HFFc6 (cell line): Measurements from ENCODE around the gene DGKA. TPM values are rescaled to one million over a fixed set of nuclear protein-coding genes. Genes with fewer than 3 reads are reported as not detected.

Experiments used
- DNase-seq: peaks from one replicate; pipeline ENCODE4 v3.0.0-alpha.2; 2018
- H3K27ac Mint-ChIP-seq: 2 replicates; pipeline ENCODE4 v1.8.0; 2020; ENCODE audit warnings: mild to moderate bottlenecking, mixed read lengths
- H3K27me3 Mint-ChIP-seq: 2 replicates; pipeline ENCODE4 v1.8.0; 2021; ENCODE audit warnings: mild to moderate bottlenecking, moderate library complexity, mixed read lengths; ENCODE audit not compliant: insufficient read depth
- H3K36me3 Mint-ChIP-seq: 2 replicates; pipeline ENCODE4 v1.8.0; 2021; ENCODE audit warnings: low read depth, mixed read lengths
- H3K4me1 Mint-ChIP-seq: 2 replicates; pipeline ENCODE4 v1.8.0; 2020; ENCODE audit warnings: low read depth, mixed read lengths
- H3K4me3 Mint-ChIP-seq: 2 replicates; pipeline ENCODE4 v1.8.0; 2020; ENCODE audit warnings: mild to moderate bottlenecking, moderate library complexity, mixed read lengths
- H3K9me3 Mint-ChIP-seq: 2 replicates; pipeline ENCODE4 v1.8.0; 2020; ENCODE audit warnings: mild to moderate bottlenecking, mixed read lengths
- total RNA-seq, 6 experiments: library from RNA; stranded (reverse); fragmentation: NEBNext Ultra II Directional; extraction: Animal tissue kit (Norgen Biotek cat#: 25700); gene quantifications; 2 replicates in 1 of 6; 3 replicates in 5 of 6; pipeline ENCODE4 v1.2.3, GENCODE V29; 2021
- TF ChIP-seq, protein P1 (sequence below): fragments of 200-600 bp; sonication (generic); IDR thresholded peaks from 2 replicates; pipeline ENCODE4 v1.5.0; 2021; ENCODE audit warnings: antibody characterized with exemption, mild to moderate bottlenecking

DGKA gene
- total RNA-seq, 6 experiments from 2014 or later: 67.1 to 87.4 (median 79.6) TPM

DNA sequence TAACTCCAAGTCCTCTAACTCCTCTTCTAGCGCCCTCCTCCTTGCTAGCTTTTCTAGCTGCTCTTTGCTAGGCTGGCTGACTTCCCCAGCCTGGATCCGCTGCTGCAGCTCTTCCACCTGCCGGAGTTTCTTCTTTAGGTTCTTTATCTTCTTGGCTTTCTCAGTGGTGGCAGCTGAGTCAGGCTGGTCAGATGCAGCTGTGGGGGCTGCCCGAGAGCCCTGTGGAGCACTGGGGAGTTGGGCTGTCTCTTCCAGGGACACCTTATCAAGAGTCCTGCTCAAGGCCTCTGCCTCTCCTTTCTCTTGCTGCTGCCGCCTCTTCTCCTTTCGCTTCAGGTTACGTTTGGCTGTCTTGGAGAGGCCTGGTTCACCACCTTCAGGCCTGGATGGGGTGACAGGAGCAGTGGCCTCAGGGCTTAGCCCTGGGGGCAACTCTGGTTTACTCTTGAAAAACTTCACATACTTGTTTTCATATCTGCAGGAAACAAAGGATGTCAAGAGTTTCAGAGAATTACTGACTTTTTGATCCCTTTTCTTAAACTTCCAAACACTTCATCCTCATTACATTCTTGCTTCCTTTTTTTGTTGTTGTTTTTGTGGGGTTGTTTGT lies 29.0 kb upstream of the DGKA start:
- TF ChIP-seq, protein P1, sequence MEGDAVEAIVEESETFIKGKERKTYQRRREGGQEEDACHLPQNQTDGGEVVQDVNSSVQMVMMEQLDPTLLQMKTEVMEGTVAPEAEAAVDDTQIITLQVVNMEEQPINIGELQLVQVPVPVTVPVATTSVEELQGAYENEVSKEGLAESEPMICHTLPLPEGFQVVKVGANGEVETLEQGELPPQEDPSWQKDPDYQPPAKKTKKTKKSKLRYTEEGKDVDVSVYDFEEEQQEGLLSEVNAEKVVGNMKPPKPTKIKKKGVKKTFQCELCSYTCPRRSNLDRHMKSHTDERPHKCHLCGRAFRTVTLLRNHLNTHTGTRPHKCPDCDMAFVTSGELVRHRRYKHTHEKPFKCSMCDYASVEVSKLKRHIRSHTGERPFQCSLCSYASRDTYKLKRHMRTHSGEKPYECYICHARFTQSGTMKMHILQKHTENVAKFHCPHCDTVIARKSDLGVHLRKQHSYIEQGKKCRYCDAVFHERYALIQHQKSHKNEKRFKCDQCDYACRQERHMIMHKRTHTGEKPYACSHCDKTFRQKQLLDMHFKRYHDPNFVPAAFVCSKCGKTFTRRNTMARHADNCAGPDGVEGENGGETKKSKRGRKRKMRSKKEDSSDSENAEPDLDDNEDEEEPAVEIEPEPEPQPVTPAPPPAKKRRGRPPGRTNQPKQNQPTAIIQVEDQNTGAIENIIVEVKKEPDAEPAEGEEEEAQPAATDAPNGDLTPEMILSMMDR: no peak
- no peak overlapping the region for H3K27ac Mint-ChIP-seq
- peaks cover 13% of the 10 kb centered on the region for H3K4me1 Mint-ChIP-seq
- peaks cover 13% of the 10 kb centered on the region; the same call in 1 of the 2 replicates for H3K36me3 Mint-ChIP-seq
- peaks cover 6% of the 10 kb centered on the region for H3K27me3 Mint-ChIP-seq
- no peak overlapping the region for H3K4me3 Mint-ChIP-seq
- H3K9me3 Mint-ChIP-seq: no peaks in the 10 kb centered on the region
- DNase-seq: no peak

DNA sequence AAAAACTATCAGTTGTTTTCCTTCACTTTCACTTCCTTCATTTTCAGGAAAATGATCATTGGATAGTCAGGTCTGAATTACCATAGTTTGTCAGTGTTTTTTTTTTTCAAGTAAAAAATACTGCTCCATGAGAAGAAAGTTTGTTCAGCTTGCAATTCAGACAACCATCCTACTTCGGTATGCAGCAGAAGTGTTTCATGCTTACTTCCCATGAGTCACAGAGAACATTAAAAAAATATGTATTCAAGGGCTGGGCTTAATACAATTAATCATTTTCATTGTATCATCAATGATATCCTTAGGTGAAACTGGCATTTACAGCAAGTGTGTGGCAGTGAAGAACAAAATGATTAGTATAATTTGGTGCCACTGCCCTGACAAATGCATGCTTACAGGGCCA lies 24.9 kb upstream of the DGKA start:
- Mint-ChIP-seq H3K36me3 (peaks cover 13% of the 10 kb centered on the region; the same call in 1 of the 2 replicates), H3K27ac (peak overlapping the region; percentile 36; the same call in 1 of the 2 replicates), H3K4me1 (peaks cover 20% of the 10 kb centered on the region), H3K9me3 (no peaks in the 10 kb centered on the region), H3K4me3 (no peak overlapping the region), H3K27me3 (peaks cover 6% of the 10 kb centered on the region)
- TF ChIP-seq, protein P1: no peak
- DNase-seq: peak; percentile 50

DNA sequence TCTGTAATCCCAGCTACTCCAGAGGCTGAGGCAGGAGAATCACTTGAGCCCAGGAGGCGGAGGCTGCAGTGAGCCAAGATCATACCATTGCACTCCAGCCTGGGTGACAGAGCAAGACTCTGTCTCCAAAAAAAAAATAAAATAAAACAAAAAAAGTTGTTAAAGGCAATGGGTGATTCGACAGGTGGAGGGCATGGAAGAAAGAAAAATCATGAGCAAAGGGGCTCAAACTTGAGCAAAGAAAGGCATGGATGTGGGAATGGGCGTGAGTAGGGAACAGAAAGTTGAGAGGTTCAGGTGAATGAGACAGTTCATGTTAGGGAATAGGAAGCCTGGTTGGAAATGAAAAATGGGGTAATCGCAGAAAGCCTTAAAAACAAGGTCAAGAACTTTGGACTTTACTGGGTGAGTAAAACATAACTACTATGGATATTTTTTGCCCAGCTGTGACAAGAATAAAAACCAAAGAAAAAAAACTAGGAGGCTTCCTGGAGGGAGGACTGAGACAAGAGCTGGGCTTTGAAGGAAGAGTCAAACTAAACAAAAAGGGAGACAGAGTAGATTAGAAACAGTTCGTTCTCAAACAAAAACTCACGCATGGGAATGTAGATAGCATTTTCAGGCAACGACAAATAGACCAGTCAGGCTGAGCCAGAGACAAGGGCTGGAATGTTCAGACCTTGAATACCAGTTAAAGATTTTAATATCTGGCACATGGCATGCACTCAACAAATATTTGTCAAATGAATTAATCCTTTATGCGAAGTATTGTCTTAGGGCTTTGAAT lies 22.0 kb upstream of the DGKA start:
- Mint-ChIP-seq H3K4me1 (peaks cover 21% of the 10 kb centered on the region), H3K27ac (peak overlapping the region; percentile 79), H3K36me3 (peaks cover 12% of the 10 kb centered on the region), H3K4me3 (peak overlapping the region; percentile 55), H3K9me3 (no peaks in the 10 kb centered on the region), H3K27me3 (no peaks in the 10 kb centered on the region)
- TF ChIP-seq, protein P1: no peak
- DNase-seq: no peak

DNA sequence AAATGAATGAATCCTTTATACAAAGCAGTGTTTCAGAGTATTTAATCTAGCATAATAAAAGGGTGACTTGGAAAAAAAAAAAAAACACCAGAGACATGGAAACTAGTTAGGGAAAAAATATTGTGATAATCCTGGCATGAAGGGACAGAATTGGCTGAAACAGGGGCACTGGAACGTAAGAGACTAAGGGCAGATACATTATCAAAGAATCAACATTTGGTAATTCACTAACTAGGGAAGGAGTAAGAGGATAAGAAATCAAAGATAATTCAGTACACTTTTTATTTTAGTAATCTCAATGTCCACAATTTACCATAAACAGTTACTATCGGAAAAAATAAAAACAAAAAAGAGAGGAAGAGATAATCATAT lies 21.5 kb upstream of the DGKA start:
- no peaks in the 10 kb centered on the region for H3K9me3 Mint-ChIP-seq
- H3K27ac Mint-ChIP-seq: peak overlapping the region; percentile 79
- peaks cover 16% of the 10 kb centered on the region for H3K36me3 Mint-ChIP-seq
- no peak overlapping the region for H3K4me3 Mint-ChIP-seq
- H3K27me3 Mint-ChIP-seq: no peaks in the 10 kb centered on the region
- DNase-seq: no peak
- TF ChIP-seq, protein P1: no peak
- peaks cover 27% of the 10 kb centered on the region for H3K4me1 Mint-ChIP-seq

DNA sequence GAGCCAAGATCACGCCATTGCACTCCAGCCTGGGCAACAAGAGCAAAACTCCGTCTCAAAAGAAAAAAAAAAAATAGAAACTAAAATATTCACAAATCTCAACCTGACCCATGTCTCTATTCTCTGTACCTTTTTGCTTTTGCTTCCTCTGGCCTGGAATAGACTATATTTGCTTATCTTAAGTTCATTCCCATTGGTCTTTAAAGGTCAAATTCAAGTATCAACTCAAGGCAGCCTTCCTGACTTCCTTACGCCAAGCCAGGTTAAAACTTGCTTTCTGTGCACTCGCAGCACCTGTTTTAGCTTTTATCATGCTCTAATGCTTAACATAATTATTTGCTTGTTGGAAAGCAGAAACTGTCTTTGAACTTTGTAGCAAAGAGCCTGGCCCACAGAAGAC lies 18.1 kb upstream of the DGKA start:
- no peak overlapping the region for H3K4me3 Mint-ChIP-seq
- no peak overlapping the region for H3K27ac Mint-ChIP-seq
- no peak for DNase-seq
- H3K27me3 Mint-ChIP-seq: no peaks in the 10 kb centered on the region
- H3K9me3 Mint-ChIP-seq: no peaks in the 10 kb centered on the region
- TF ChIP-seq, protein P1: no peak
- peaks cover 36% of the 10 kb centered on the region for H3K4me1 Mint-ChIP-seq
- H3K36me3 Mint-ChIP-seq: peaks cover 25% of the 10 kb centered on the region
